Head of caudate nucleus (tissue), 42 donors: ENCODE data around the gene C16orf95.
"Not testable (repeated sequence)": the region's sequence is repeated elsewhere in the genome, so short reads cannot be mapped to it uniquely, and the experiment has no call there.

Experiments
- DNase-seq, 42 donors: peaks; one replicate each; pipeline versions ENCODE4 v3.0.0 to v3.0.0-alpha.2; 2020 to 2021; ENCODE audit warnings: mixed read lengths in 7 of 42
- intact Hi-C: fragments of 100-400 bp; cut with DNase I; formaldehyde crosslinking; loops from one replicate; pipeline ENCODE4 v1.15.0; 2022

The C16orf95 gene

GRCh38 chr16:87348616-87349157 lies 31.5 kb upstream of the C16orf95 start:
- DNase-seq, result no peak
- intact Hi-C loops, result no loop called here

GRCh38 chr16:87347932-87348615 lies 30.9 kb upstream of the C16orf95 start:
- intact Hi-C loops, result no loop called here
- DNase-seq, result no peak

GRCh38 chr16:87346517-87347060 lies 29.4 kb upstream of the C16orf95 start:
- intact Hi-C loops, result no loop called here
- no peak for DNase-seq

- intact Hi-C loops, result no loop called here
- no peak for DNase-seq
Measured at GRCh38 chr16:87345726-87346424, 28.7 kb upstream of the C16orf95 start.

- intact Hi-C loops, result no loop called here
- peak in 1 of 42 donors; percentile 12 for DNase-seq
Measured at GRCh38 chr16:87344931-87345631, 27.9 kb upstream of the C16orf95 start.

GRCh38 chr16:87344165-87344930 lies 27.2 kb upstream of the C16orf95 start:
- intact Hi-C loops, result no loop called here
- no peak for DNase-seq

GRCh38 chr16:87343753-87344050 lies 26.5 kb upstream of the C16orf95 start:
- no peak for DNase-seq
- intact Hi-C loops, result no loop called here

GRCh38 chr16:87342978-87343752 lies 26.0 kb upstream of the C16orf95 start:
- intact Hi-C loops, result no loop called here
- DNase-seq, result peak in 11 of 42 donors; percentile 13 to 65 (median 34)

- intact Hi-C loops, result no loop called here
- DNase-seq, result no peak
Measured at GRCh38 chr16:87342504-87342903, 25.3 kb upstream of the C16orf95 start.

GRCh38 chr16:87340198-87340597 lies 23.0 kb upstream of the C16orf95 start:
- DNase-seq, result no peak
- intact Hi-C loops, result no loop called here

- DNase-seq, intact Hi-C loops: not testable (repeated sequence)
Measured at GRCh38 chr16:87339724-87340105, 22.5 kb upstream of the C16orf95 start.

- intact Hi-C loops, result no loop called here
- DNase-seq, result no peak
Measured at GRCh38 chr16:87339086-87339723, 22.0 kb upstream of the C16orf95 start.

- intact Hi-C loops, result no loop called here
- DNase-seq, result no peak
Measured at GRCh38 chr16:87338155-87338765, 21.1 kb upstream of the C16orf95 start.

- intact Hi-C loops, result no loop called here
- DNase-seq, result no peak
Measured at GRCh38 chr16:87337262-87337771, 20.1 kb upstream of the C16orf95 start.

GRCh38 chr16:87336434-87337240 lies 19.4 kb upstream of the C16orf95 start:
- DNase-seq, result no peak

GRCh38 chr16:87335625-87336433 lies 18.6 kb upstream of the C16orf95 start:
- intact Hi-C loops, result no loop called here
- no peak for DNase-seq

More at GRCh38 chr16:87336434-87337240, 19.4 kb upstream of the C16orf95 start:
- intact Hi-C loops, result no loop called here
